Measurements from ENCODE around the gene NEDD4L.
"Not testable (repeated sequence)": the region's sequence is repeated elsewhere in the genome, so short reads cannot be mapped to it uniquely, and the experiment has no call there.

NEDD4L gene

DNA sequence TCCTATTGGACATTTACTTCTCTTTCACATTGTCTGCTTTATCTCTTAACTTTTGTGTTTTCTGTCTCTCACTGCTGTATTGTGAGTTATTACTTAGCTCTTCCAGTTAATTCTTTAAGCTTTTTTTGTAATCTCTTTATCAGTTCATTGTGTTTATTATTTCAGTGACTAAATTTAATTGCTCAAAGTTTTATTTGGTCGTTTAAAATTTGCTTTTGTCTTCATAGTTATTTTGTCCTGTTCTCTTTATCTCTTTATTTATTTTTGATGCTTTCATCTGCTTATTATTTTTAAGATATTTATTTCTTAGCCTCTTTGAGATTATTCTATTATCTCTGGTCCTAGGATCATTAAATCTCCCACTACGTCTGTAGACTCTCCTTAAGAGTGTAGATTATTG, 316.3 kb downstream of the NEDD4L start:
- no peak for DNase-seq

DNA sequence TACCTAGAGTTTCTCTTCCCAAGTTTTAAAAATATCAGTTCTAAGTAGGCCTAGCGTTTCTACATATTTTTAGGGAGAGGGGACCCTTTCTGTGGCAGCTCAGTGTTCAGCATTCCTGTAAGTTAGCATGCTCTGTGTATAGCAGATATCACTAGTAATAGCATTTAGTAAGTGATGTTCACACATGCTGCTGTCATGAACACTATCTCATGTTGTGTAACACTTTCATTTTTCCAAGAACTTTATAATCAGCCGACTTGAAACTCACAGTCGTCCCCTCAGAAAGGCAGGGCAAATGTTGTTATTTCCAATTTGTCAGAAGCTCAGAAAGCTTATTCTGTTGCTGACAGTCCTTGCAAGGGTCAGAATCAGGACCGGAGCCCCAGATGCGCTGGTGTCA, 317.2 kb downstream of the NEDD4L start:
- no peak for DNase-seq

DNA sequence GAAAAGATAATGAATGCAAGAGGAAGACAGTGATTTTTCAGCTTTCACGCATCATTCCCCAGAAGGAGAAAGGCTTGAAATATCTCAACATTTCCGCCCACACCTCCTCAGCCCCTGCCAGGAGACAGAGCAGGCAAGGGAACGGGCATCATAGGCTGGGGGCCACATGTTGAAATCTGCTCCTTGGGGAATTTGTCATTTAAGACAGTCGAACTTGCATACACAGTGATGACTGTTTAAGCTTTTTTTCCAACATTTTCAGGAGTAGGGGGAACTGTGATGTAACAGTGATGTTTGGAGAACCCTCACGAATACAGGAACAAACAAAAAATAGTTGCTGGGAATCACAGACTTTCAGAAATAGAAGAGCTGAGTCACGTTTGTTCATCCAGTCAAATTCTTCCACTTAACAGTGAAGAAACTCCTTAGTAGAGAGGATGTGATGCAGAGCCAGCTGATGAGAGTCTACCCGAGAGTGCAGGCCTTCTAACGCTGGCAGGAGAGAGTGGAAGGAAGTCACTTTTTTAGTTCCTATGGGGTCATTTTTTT, 318.1 kb downstream of the NEDD4L start:
- DNase-seq = no peak

DNA sequence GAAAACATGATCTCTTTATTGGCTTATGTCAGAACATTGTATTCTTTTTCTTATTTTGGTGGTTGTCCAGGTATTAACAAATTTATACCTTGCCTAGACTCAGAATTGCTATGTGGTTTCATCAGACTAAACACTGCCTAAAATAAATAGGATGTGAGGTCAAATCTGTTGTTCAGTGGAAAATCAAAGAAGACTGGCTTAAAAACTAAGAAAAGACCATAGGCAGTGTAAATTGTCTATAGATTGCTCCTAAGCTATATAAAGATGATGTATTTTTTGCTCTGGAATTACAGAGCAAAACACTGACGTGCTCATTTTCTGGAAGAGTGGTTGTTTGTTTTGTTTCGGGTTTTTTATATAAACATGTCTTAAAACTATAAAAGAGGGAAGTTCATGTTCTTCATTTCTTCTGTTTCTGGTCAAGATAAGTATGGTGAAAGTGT, 318.8 kb downstream of the NEDD4L start:
- DNase-seq = no peak

DNA sequence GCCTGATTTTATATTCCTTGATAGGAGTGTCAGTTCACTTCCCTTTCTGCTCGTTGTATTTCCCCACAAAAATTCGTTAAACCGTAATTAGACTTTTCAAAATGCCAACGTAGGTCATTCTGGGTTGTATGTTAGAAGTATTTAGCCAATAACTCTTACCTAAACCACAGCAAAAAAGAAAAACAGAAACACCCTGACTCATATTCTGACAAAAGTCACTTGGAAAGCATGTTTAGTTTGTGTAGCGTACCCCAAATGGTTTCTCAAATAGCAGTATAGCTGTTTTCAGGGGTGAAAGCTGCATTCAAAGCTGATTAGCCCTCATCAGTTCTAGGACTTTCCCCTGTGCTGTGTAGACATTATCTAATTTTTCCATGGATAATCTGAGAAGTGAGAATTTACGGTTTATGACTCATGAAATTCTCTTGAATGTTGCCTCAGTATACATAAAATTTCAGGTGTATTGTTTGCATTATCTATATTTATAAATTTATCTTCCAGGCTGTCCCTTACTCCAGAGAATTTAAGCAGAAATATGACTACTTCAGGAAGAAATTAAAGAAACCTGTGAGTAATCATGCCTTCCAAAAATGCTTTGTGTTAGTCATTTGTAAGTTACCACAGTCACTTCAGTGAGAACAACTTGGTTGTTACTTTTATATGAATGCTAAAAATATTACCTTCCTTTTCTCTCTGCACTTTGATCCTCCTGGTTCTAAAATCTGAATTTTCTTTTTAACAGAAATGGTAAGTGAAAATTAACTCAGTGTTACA, 319.9 kb downstream of the NEDD4L start:
- DNase-seq = no peak

DNA sequence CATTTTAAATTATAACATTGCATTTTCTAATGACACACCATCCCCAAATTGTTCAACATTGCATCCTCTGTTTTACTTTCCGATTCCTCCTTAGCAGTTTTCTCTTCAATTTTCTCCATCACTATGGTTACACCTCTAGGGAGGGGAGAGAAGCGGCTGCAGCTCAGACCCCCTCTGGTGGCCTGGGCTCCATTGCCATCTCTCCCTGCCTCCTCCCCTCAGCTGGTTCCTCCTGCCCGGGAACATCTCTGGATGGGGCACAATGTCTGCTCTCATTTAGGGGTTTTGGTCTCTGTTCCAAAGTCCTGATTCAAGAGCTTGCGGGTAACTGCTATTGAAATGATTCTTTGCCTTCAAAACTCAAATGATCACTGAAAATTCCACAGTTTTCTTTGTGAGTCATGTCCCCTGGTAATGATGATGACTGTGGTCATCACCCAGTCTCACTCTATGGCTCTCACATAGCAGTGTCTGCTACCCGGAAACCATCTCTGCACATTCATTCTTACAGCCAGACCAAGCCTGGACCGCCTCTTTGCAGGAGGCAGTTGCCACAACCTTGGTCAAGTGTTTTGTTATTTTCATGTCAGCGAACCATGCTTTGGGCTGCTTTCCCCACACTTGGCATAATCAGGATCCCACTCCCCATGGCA, 321.0 kb downstream of the NEDD4L start:
- no peak for DNase-seq

DNA sequence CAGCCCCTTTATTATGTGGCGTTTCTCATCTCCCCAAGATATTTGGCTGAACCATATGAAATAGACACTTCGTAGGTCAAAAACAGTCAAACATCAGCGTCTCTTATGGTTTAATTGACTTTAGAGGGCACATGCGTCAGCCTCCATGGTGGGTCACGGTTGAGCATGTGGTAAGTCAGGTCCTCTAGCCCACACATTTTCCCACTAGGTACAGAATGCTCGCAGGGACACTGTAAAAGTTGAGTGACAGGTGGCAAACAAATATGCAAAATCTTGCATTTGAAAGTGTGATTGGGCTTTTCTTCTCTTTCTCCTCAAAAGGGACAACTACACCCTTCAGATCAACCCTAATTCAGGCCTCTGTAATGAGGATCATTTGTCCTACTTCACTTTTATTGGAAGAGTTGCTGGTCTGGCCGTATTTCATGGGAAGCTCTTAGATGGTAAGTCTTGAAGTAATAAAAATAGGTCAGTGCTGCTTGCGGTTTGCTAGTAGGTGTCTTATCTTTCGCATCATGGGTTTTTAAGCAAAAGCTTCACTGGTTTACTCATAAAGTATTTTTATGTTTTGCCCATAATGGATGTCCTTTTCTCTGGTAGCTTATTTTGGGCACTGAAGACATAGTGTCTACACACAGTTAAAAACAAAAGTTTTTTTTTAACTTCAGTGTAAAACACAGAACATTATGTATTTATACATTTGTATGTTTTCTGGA, 323.6 kb downstream of the NEDD4L start:
- DNase-seq = no peak

DNA sequence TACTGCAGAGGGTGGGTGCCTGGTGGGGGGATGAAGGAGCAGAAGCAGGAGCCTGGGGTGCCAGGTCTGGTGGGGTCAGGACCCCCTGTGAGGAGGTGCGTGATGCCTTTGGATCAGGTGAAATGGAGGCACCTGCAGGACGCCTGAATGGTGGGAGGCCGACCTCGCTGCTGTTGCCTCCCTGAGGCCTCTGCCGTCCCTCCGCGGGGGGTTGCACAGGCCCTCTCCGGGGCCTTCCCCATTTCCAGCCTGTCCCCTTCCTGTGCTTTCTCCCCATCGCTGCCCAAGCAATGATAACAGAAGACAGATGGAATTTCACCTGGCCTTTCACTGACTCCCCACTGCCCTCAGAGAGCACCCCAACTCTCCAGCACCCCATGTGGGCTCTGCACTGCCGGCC, 325.6 kb downstream of the NEDD4L start:
- DNase-seq = no peak

DNA sequence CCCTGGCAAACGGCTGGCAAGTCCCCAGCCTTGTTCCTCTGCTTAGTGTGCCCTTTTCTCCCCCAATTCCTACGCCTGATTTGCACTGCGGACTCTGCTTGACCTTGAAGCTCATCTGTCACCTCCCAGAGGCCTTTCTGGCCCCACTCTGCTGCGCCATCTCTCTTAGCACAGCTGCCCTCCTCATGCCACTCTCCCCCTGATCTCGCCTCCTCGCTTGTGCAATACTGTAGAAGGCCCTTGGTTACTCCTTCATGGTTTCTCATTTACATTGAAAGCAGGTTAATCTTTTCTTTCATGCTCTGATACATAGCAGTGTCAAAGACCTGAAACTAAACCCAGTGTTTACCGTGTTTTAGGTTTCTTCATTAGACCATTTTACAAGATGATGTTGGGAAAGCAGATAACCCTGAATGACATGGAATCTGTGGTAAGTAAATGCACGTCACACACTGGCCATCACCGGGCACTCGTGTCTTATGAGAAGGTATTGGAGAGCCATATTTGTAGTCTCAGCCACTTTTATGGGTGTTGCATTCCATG, 326.1 kb downstream of the NEDD4L start:
- no peak for DNase-seq

DNA sequence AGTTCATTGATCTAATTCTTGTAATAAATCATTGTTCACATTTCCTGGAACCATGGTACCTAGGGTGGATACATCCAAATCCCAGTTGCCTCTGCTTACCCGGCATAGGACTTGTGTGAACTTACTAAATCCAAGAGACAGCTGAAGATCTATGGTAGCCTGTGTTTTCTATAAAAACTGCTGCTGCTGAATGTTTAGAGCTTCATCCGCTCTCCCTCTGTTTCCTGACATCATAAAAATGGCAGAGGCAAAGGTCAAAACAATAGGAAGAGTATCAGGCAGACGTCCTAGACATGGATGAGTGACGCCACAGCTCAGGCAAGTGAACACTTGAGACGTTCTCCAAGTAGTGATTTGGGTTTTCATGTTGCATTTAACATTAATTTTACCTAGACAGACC, 326.6 kb downstream of the NEDD4L start:
- DNase-seq = no peak

DNA sequence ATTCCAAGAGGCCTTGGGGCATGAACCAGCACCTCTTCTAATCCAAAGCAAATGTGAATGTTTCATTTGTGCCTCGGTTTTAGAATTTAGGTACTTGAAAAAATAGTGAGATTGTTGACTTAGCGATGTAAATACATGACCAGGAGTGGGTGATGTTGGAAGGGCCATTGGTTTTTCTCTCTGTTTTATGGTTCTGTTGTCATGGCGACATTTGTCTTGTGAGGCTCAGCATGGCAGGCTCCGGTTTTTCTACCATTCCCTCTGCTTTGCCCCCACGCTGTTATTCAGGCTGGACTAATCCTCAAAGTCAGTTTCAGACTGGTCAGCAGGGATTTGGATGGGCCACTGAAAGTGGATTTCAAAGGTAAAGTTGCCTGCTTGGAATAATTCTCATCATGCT, 329.5 kb downstream of the NEDD4L start:
- no peak for DNase-seq

DNA sequence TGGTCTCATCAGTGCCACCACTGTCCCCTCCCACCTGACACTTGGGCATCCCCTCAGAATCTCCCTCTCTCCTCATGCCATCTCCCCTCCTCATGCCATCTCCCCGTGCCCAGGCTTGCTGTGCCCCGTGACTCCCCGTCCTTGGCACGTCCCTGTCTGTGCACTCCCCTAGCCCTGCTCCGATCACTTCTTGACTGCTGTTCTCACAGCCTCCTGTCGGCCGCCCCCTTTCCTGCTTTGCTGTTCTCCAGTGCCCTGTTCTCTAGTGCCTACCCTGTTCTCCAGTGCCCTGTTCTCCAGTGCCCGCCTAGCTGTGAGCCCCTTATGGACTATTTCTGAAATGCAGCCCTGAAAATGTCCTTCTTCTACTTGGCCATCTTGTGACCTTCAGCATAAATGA, 331.0 kb downstream of the NEDD4L start:
- no peak for DNase-seq

DNA sequence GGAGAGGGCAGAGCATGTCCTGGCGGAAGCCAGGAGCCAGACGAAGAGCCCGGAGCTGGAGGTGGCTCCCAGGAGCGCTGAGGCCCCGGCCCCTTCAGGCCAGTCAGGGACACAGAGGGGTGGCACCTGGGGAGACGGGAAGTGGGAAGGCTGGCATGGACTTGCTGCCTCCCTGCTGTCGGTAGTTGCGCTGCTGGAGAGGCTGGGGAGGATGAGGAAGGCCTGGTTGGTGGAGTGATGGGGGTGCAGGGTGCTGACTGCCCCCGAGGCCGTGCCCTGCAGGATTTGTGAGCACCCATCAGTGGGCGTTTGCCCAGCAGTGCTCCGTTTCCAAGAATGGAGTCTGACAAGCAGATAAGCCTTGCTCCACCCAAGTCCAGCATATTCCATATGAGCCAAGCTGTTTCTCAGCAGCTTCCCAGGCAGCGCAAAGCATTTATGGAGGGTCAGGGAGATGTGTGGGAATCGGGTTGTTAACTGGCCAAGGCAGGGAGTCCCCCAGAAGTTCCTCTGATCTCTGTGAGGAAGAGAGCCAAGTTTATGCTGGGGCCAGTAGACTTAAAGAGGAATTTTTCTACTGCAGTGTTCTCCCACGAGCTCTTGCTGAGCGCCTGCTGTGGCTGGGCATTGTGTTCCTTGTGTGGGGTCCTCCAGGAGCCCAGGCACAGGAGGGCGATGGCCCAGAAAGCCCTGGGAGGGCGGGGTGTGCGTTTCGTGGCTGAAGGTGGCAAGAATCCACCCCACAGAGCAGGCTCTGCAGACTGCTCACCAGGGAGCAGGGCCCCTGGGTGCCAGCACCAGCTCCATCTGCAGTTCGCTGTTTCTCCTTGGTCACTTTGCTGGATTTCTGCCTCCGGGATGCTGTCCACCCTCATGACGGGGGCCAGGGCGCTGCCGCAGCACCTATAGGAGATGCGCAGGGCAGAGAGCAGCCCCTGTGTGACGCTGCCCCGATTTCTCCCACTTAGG, 334.7 kb downstream of the NEDD4L start:
- DNase-seq = no peak

DNA sequence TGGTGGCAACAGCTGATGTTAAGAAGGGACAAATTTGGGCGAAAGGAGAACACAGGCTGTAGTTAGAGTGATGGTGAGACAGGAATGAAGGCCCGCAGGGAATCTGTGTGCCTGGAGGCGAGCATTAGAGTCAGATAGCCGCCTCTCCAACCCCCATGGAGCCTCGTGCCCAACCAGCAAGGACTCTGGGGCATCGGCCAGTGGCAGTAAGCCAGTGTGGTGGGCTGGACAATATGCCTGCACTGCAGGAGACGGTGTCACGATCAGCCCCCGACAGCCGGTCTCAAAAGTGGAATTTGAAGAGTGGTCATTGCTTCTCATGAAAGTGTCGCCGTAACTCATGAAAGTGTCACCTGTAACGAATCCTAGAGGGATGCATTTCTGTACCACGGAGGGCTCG, 335.4 kb downstream of the NEDD4L start:
- no peak for DNase-seq

DNA sequence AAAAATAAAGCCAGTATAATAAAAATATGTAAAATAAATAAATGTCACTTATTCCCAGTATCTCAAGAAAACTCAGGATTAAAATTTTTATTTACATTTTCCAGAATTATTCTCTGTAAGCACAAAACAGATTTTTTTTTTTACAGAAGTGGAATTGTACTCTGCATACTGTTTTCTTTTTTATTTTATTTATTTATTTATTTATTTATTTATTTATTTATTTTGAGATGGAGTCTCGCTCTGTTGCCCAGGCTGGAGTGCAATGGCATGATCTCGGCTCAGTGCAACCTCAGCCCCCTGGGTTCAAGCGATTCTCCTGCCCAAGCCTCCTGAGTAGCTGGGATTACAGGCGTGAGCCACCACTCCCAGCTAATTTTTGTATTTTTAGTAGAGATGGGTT, 336.1 kb downstream of the NEDD4L start:
- DNase-seq = not testable (repeated sequence)

DNA sequence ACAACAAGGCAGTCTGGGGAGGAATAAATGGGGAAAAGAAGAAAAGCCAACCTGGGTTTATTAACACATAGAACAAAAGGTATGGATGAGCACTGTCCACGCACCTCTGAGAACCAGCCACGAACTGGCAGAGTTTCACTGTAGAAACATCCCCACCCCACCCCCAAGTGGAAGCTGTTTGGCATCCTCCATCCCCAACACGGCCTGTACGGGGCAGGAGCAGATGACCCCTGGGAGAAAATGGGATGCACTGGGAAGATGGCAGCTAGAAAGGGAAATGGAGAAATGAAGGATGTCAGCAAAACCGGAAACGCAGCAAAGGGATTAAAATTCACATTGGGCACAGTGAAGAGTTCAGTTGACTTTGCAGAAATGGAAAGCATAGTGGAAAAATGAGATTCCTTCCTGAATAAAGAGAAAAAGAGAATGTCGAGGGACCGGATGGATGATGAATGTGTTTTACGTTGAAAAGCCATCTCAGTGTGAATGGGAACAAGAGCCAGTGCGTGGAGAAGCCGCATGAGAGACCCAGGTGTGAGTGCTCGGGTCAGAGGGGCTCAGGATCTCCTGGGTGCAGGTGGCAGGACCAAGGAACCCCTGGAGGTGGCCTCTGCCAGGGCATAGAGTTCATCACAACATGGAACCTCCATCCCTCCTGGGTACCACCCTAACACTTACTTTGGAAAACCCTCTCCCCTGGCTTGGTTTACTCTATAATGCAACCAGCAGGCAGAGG, 337.8 kb downstream of the NEDD4L start:
- DNase-seq = no peak

DNA sequence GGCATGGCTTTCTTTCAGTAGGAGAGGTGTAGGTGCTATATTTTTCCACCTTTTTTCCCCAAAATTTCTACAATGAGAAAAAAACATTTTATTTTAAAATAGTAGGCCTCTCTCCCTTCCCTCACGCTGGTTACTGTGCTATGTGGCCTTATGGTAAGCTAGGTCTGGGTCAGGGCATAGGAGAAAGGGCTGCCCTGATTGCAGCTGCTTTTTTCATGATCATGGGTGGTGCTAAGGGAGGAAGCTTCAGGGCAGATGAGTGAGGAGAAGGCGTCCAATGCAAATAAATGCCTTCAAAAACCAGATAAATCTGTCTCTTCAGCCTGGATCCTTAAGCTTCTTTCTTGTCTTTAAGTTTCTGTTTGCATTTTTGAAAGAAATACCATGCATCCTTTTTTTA, 338.4 kb downstream of the NEDD4L start:
- DNase-seq = no peak

DNA sequence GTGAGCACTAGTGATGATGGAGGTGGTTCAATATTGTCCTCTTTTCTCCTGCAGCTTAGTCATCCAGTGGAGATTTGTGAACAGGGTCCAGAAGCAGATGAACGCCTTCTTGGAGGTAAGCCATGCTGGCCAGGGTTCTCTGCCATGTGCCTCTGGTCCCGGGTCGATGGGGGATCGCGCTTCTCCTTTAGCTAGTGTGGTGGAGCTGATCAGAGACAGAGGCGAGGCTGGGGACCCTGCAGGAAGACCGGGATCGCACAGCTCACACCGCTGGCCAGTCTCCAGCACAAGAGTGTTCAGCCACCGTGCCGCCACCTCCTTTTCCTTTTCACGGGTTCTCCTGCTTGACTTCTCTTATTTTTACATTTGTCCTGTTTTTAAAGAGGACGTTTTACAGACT, 341.4 kb downstream of the NEDD4L start:
- no peak for DNase-seq

DNA sequence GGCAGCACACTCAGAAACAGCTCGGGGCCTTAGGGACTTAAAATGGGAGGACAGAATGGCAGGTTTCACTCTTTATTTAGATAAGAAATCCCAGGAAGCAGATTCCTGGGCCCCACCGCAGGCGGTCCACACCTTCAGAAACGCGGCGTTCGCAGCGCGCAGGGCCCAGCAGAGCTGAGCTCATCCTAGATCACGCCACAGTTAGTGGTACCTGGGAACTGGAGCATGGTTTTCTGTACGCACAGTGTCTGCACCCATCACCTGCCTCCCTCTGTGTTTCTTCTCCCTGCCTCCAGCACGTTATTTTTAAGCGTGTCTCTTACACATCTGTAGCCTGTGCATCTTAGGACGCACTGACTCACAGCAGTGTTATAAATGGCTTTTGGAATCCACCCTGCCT, 342.8 kb downstream of the NEDD4L start:
- DNase-seq = no peak

DNA sequence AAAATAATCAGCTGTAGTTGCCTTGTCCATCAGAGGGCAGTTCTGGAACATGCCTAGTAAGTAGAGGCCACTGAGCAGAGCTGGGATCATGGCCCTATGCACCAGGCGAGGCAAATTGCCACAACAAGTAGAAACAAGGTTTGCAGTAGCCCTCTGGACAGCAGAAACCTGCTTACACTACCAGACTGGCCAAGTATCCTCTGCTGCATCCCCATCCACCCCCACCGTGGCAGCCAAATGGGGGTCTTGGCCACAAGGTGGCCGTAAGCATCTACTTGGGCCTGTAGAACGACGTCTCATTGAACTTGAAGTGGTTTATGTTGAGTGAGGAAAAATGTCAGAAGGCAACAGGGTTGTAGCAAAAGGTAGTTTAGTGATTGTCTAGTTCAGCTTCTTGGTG, 343.7 kb downstream of the NEDD4L start:
- no peak for DNase-seq

DNA sequence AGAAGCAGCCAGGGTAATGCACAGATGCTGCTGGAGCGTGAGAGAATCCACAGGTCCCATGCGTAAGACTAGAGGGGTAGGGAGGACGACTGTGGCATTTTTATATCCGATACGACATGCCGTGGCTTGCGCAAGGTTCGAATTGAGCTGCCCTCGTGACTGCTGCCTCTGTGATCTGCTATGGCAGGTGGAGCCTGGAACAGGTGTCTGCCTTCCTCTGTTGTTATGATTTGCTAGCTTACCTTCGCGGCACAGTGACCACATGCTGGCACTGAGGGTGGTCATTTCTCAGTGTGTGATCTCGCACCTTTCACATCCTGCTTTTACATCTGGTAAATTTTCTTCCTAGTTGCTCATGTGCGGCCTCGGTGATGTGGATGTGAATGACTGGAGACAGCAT, 344.7 kb downstream of the NEDD4L start:
- no peak for DNase-seq

DNA sequence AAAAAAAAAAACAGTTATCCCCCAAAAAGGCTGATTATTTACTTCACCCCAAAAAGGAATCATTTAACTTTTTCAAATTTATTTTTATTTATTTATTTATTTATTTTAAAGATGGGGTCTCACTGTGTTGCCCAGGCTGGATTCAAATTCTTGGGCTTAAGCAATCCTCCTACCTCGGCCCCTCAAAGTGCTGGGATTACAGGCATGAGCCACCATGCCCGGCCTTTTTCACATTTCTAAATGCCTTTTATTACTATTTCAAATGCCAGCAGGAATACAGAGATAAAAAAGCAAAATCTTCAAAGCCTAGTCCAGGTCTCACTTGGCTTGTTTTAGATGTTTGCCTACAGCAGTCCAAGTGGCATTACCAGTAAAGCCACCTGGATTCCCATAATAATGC, 345.7 kb downstream of the NEDD4L start:
- DNase-seq = no peak
